SK-N-SH (cell line): ENCODE data around the gene GBP1.

ENCODE experiments used
- CTCF ChIP-seq: fragments of 200-600 bp; sonication (generic); IDR thresholded peaks from 2 replicates; pipeline ENCODE4 v1.6.1; 2017; ENCODE audit warnings: antibody characterized with exemption, mild to moderate bottlenecking, moderate library complexity
- EZH2phosphoT487 ChIP-seq: fragments of 200-600 bp; sonication (generic); IDR thresholded peaks from 2 replicates; pipeline ENCODE4 v1.6.1; 2017; ENCODE audit warnings: low read depth, mixed run types, mild to moderate bottlenecking, antibody characterized with exemption, moderate library complexity, borderline replicate concordance
- GABPA ChIP-seq: IDR thresholded peaks from 2 replicates; pipeline ENCODE4 v1.4.0; 2012; ENCODE audit warnings: low read depth, mild to moderate bottlenecking
- IRF3 ChIP-seq: fragments of 150-350 bp; IDR thresholded peaks from 2 replicates; pipeline ENCODE4 v1.6.1; 2016; ENCODE audit warnings: mild to moderate bottlenecking, low read depth, low read length
- POLR2AphosphoS5 ChIP-seq: IDR thresholded peaks from 2 replicates; pipeline ENCODE4 v1.6.1; 2012; ENCODE audit warnings: low read depth, low read length
- RAD21 ChIP-seq: IDR thresholded peaks from 2 replicates; pipeline ENCODE4 v1.6.1; 2012; ENCODE audit warnings: mild to moderate bottlenecking, low read length
- RFX5 ChIP-seq: IDR thresholded peaks from 2 replicates; pipeline ENCODE4 v1.6.1; 2012; ENCODE audit warnings: mild to moderate bottlenecking, improper control_type of control experiment, low read length
- RXRA ChIP-seq: IDR thresholded peaks from 2 replicates; pipeline ENCODE4 v1.4.0; 2012; ENCODE audit warnings: low read depth, mild to moderate bottlenecking, borderline replicate concordance
- SIN3A ChIP-seq: IDR thresholded peaks from 2 replicates; pipeline ENCODE4 v1.6.1; 2012; ENCODE audit warnings: low read depth, mild to moderate bottlenecking, low read length, moderate library complexity, borderline replicate concordance
- TCF12 ChIP-seq: IDR thresholded peaks from 2 replicates; pipeline ENCODE4 v1.4.0; 2012
- USF1 ChIP-seq: IDR thresholded peaks from 2 replicates; pipeline ENCODE4 v1.4.0; 2012; ENCODE audit warnings: low read depth, borderline replicate concordance

GRCh38 chr1:89095737-89096136 is 30.7 kb upstream of the GBP1 start:
- TF ChIP-seq CTCF, result no peak
- TF ChIP-seq POLR2AphosphoS5, result no peak
- TF ChIP-seq USF1, result no peak
- TF ChIP-seq SIN3A, result no peak
- TF ChIP-seq TCF12, result no peak
- TF ChIP-seq IRF3, result no peak
- TF ChIP-seq EZH2phosphoT487, result no peak
- TF ChIP-seq GABPA, result no peak
- no peak for TF ChIP-seq RFX5
- TF ChIP-seq RAD21, result no peak
- no peak for TF ChIP-seq RXRA
